Choroid plexus epithelial cell (primary cell): ENCODE results near the gene KRTAP10-7.
"Not testable (repeated sequence)": the region's sequence is repeated elsewhere in the genome, so short reads cannot be mapped to it uniquely, and the experiment has no call there.

Experiments used
- DNase-seq: peaks from one replicate; pipeline ENCODE4 v3.0.0-alpha.2; 2010; ENCODE audit warnings: low read depth
- H3K4me3 ChIP-seq: 2 replicates; pipeline ENCODE4 v1.5.1; 2011; ENCODE audit warnings: low read depth, mild to moderate bottlenecking, control low read depth, low read length, moderate library complexity
- TF ChIP-seq, protein P1 (sequence below): conservative IDR thresholded peaks from 2 replicates; pipeline ENCODE4 v1.5.1; 2011; ENCODE audit warnings: low read depth, mild to moderate bottlenecking, control low read depth, inconsistent platforms, low read length, moderate library complexity

KRTAP10-7 gene

GRCh38 chr21:44636209-44637017, 36.0 kb downstream of the KRTAP10-7 start:
- H3K4me3 ChIP-seq = no peak overlapping the region
- TF ChIP-seq, protein P1, sequence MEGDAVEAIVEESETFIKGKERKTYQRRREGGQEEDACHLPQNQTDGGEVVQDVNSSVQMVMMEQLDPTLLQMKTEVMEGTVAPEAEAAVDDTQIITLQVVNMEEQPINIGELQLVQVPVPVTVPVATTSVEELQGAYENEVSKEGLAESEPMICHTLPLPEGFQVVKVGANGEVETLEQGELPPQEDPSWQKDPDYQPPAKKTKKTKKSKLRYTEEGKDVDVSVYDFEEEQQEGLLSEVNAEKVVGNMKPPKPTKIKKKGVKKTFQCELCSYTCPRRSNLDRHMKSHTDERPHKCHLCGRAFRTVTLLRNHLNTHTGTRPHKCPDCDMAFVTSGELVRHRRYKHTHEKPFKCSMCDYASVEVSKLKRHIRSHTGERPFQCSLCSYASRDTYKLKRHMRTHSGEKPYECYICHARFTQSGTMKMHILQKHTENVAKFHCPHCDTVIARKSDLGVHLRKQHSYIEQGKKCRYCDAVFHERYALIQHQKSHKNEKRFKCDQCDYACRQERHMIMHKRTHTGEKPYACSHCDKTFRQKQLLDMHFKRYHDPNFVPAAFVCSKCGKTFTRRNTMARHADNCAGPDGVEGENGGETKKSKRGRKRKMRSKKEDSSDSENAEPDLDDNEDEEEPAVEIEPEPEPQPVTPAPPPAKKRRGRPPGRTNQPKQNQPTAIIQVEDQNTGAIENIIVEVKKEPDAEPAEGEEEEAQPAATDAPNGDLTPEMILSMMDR = no peak

GRCh38 chr21:44637018-44637850, 36.8 kb downstream of the KRTAP10-7 start, which contains the start of gene KRTAP10-10:
KRTAP10-10 (plus strand) TSS chr21:44637356; CDS start chr21:44637418, 62 bp downstream.
- no peak for DNase-seq
- TF ChIP-seq, protein P1 = no peak
- H3K4me3 ChIP-seq = no peak within 1 kb of the TSS

More at GRCh38 chr21:44636209-44637017, 36.0 kb downstream of the KRTAP10-7 start:
- DNase-seq = no peak

GRCh38 chr21:44637851-44638348, 37.5 kb downstream of the KRTAP10-7 start:
- DNase-seq, H3K4me3 ChIP-seq: not testable (repeated sequence)

DNA sequence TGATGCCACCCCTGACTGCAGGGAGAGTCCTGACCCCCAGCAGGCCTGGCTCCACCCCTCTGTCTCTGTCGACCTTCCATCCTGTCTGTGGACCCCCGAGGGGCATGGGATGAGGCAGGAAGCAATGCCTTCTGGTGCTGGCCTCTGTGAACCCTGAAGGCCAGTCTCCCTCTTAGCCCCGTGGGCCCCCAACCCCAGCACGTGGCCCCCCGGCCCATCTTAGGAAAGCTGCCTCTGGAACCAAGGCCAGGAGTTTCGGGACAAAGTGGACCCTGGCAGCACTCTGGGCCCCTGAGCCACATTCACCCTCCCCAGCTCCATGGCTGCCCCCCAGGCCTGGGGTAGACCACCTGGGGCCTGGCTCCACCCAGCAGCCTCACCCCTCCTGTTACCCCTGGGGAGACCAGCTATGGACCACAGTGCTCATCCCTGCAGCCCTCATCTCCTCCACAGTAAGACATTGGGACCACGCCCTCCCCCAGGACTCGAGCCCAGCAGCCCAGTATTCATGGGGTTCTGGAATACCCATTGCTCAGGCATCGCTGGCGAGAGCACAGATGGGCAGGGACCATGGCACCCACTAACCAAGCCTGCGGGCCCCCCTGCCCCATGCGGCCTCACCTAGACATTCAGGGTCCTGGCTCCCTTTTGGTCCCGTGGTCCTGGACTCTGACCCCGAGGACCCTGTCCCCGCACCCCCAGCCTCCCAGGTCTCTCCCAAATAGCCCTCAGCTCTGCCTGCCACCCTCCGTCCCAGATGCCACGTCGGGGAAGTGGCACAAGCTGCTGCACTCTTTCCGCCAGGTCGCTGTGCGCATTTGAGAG, 38.3 kb downstream of the KRTAP10-7 start:
- not testable (repeated sequence) for H3K4me3 ChIP-seq, DNase-seq

- no peak overlapping the region for H3K4me3 ChIP-seq
- no peak for DNase-seq
- TF ChIP-seq, protein P1 = no peak
These were observed 38.9 kb downstream of the KRTAP10-7 start for GRCh38 chr21:44639331-44639655.

DNA sequence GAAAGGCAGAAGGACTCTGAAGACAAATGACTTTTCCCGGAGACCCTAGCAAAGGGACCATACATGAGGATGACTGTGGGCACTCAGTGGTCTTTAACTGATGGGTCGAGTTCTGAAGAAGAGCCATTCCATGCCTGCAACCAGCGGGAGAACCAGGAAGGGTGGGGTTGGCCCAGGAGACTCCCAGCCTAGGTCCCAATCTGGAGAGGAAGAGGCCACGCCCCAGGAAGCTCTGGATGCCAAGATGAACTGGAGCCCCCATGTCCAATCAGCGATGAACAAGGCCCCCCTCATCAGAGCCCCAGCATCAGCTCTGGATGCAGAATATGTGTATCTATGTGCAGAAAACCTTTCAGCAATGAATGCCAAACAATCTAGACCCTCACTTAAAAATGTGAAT, 40.4 kb downstream of the KRTAP10-7 start:
- no peak for DNase-seq
- H3K4me3 ChIP-seq = no peak overlapping the region
- TF ChIP-seq, protein P1 = no peak

DNA sequence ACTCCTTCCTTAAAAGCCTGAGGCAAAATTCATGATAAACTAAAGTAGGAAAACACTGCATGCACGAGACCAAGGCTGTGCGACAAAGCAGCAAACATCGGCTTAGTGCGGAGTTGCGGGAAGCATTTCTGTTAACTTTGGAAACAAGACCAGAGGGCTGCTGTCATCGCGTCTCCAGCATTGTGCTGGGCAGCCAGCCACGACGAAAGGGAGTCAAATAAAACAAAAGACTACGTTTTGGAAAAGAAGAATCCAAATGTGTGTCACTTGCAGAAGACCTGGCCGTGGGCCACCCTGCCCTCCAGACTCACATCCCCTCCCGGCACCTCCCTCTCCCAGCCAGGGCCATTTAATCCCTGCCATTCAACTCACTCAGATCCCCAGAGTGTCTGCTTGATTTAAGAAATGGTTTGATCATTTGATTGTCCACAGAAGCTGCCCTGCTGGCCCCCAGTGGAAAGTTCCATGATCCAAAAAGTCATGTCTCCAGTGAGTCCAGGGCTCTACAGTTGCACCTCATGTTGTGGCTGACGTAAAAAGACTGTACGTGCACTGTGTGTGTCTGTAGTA, 43.4 kb downstream of the KRTAP10-7 start:
- TF ChIP-seq, protein P1 = no peak
- no peak for DNase-seq
- H3K4me3 ChIP-seq = no peak overlapping the region
